Adrenal gland (tissue), 5 donors: ENCODE data around the gene AIFM3.

Experiments used
- CTCF ChIP-seq, 6 experiments: fragments of 450-650 bp in 4 of 6; fragments of 200-600 bp in 2 of 6; sonication (generic) in 1 of 6; IDR thresholded peaks; 1 replicate in 5 of 6; 2 replicates in 1 of 6; pipeline versions ENCODE4 v1.5.1 to v1.8.0; 2016 to 2021; ENCODE audit warnings: antibody characterized with exemption in 6 of 6, mild to moderate bottlenecking in 2 of 6, moderate library complexity in 1 of 6
- POLR2A ChIP-seq, 2 donors: fragments of 450-650 bp; IDR thresholded peaks; one replicate each; pipeline ENCODE4 v1.6.1; 2017; ENCODE audit warnings: antibody characterized with exemption in 2 of 2, mild to moderate bottlenecking in 2 of 2, moderate library complexity in 1 of 2
- donor health status: DM: no; HTN: no; CAD: no.

- TF ChIP-seq CTCF (IDR thresholded peaks at IDR 0.05) = no peak
- no peak for TF ChIP-seq POLR2A (IDR thresholded peaks at IDR 0.05)
Observed at GRCh38 chr22:20982563-20982882, 15.5 kb downstream of the AIFM3 start.
